NCI-H345 treated with DMSO at 0.1 percent for 48 hours (cell line): ENCODE results near the gene PHC1.
"Not testable (repeated sequence)": the region's sequence is repeated elsewhere in the genome, so short reads cannot be mapped to it uniquely, and the experiment has no call there.

Experiments used
- DNase-seq: peaks from one replicate; lab custom pipeline; 2025; ENCODE audit not compliant: unreplicated experiment; lab: John Stamatoyannopoulos, UW

The PHC1 gene

GRCh38 chr12:8914033-8914715 lies at the start of gene PHC1:
Gene PHC1, plus strand, starts transcription at chr12:8914509. Its CDS starts 3,169 bp downstream, at chr12:8917678.
- peak; percentile 60 for DNase-seq

GRCh38 chr12:8866429-8866828 lies 47.9 kb upstream of the PHC1 start:
- no peak for DNase-seq

- DNase-seq = no peak
Observed at GRCh38 chr12:8867009-8867408, 47.3 kb upstream of the PHC1 start.

- no peak for DNase-seq
Observed at GRCh38 chr12:8867786-8868185, 46.5 kb upstream of the PHC1 start.

GRCh38 chr12:8870586-8870985 lies 43.7 kb upstream of the PHC1 start:
- DNase-seq = no peak

GRCh38 chr12:8871068-8871467 lies 43.2 kb upstream of the PHC1 start:
- DNase-seq = no peak

- no peak for DNase-seq
Observed at GRCh38 chr12:8876887-8877286, 37.4 kb upstream of the PHC1 start.

- no peak for DNase-seq
Observed at GRCh38 chr12:8886502-8887284, 27.6 kb upstream of the PHC1 start.

GRCh38 chr12:8887285-8887715 lies 27.0 kb upstream of the PHC1 start:
- DNase-seq = no peak

- peak; percentile 14 for DNase-seq
Observed at GRCh38 chr12:8890313-8891085, 23.8 kb upstream of the PHC1 start.

GRCh38 chr12:8891976-8892375 lies 22.3 kb upstream of the PHC1 start:
- no peak for DNase-seq

GRCh38 chr12:8894378-8894777 lies 19.9 kb upstream of the PHC1 start:
- DNase-seq = no peak

- DNase-seq = no peak
Observed at GRCh38 chr12:8894986-8895385, 19.3 kb upstream of the PHC1 start.

- no peak for DNase-seq
Observed at GRCh38 chr12:8897081-8897480, 17.2 kb upstream of the PHC1 start.

GRCh38 chr12:8899830-8900229 lies 14.5 kb upstream of the PHC1 start:
- no peak for DNase-seq

- not testable (repeated sequence) for DNase-seq
Observed at GRCh38 chr12:8902703-8903102, 11.6 kb upstream of the PHC1 start.

GRCh38 chr12:8903646-8904045 lies 10.7 kb upstream of the PHC1 start:
- DNase-seq = no peak

- no peak for DNase-seq
Observed at GRCh38 chr12:8904665-8905064, 9.6 kb upstream of the PHC1 start.

GRCh38 chr12:8905546-8905945 lies 8.8 kb upstream of the PHC1 start:
- DNase-seq = no peak

GRCh38 chr12:8906266-8907180 lies 7.8 kb upstream of the PHC1 start:
- no peak for DNase-seq

- DNase-seq = no peak
Observed at GRCh38 chr12:8907513-8907912, 6.8 kb upstream of the PHC1 start.
